Measurements from ENCODE around the gene POLE2. TPM values are rescaled to one million over a fixed set of nuclear protein-coding genes. Genes with fewer than 3 reads are reported as not detected.

Gene POLE2
- total and polyA plus RNA-seq, 2 of the 4 experiments (the other 2 are of a cell fraction), result 12.2 to 12.3 TPM

GRCh38 chr14:49633640-49634546 lies 54.1 kb downstream of the POLE2 start:
- H2BK15ac ChIP-seq (ENCODE audit: low read depth, low read length), result no peak overlapping the region; the same call in 2 of the 3 replicates
- peak overlapping the region; percentile 32 for H3K18ac ChIP-seq (ENCODE audit: low read depth, low read length)
- no TSS peak for BruUV-seq (replicated peaks)
- H3K4me3 ChIP-seq (ENCODE audit: insufficient read depth, low read depth, low read length), result peak overlapping the region; percentile 82
- peak overlapping the region; percentile 88 for H2BK120ac ChIP-seq (ENCODE audit: low read depth, low read length)
- in situ Hi-C loops (cut with MboI; ENCODE audit: low sequenced_read_pairs), result no loop called here
- peak overlapping the region; percentile 93 for H2BK5ac ChIP-seq (ENCODE audit: low read depth, low read length, poor library complexity, severe bottlenecking)
- H3K79me1 ChIP-seq (ENCODE audit: low read depth in 1 of 2, low read length in 2 of 2), result peaks cover 5 to 51% of the 10 kb centered on the region in 2 experiments
- peak overlapping the region; percentile 82 for H3K9ac ChIP-seq (ENCODE audit: low read depth, low read length)
- H4K20me1 ChIP-seq (ENCODE audit: insufficient read depth, low read length), result peaks cover 18% of the 10 kb centered on the region
- peak overlapping the region; percentile 56 for H4K5ac ChIP-seq (ENCODE audit: low read depth, low read length)
- H3K23ac ChIP-seq (ENCODE audit: low read depth, low read length), result peak overlapping the region; percentile 99; the same call in 1 of the 2 replicates
- DNase-seq (peak; percentile 95), ATAC-seq (ENCODE audit: low read depth) (peak; percentile 91)
- peaks cover 3% of the 10 kb centered on the region; the same call in 1 of the 2 replicates for H3K36me3 ChIP-seq (ENCODE audit: control insufficient read depth, insufficient read depth, low read length)
- peak overlapping the region; percentile 96 for H3K4ac ChIP-seq (ENCODE audit: low read depth, low read length)
- intact Hi-C loops (cut with micrococcal nuclease), result loop anchor here (1.0 to 5.0 kb wide), 5 partner anchors 58 to 218 kb away; partner anchors contain the start of genes KLHDC1 and NEMF
- H3K4me1 ChIP-seq (ENCODE audit: control insufficient read depth, insufficient read depth, low read length), result no peaks in the 10 kb centered on the region
- no peak overlapping the region for H2AK5ac ChIP-seq (ENCODE audit: low read depth, low read length)
- CTCF ChIA-PET, result interaction anchor here (0.6 to 1.4 kb wide), 9 partner anchors 9 to 471 kb away, joined by 3 to 5 read pairs (median 3); partner anchors contain the start of genes MGAT2, NEMF and RPL36AL
- H2AFZ ChIP-seq (replicated peaks; ENCODE audit: low read length, poor library complexity), result peak overlapping the region; percentile 99
- H2AK9ac ChIP-seq (replicated peaks; ENCODE audit: low read depth, low read length, poor library complexity), result peak overlapping the region; percentile 87
- H3K27me3 ChIP-seq (ENCODE audit: control insufficient read depth, insufficient read depth, low read length), result no peaks in the 10 kb centered on the region
- H3K9me1 ChIP-seq (ENCODE audit: insufficient read depth, low read length), result peaks cover 3% of the 10 kb centered on the region; the same call in 1 of the 2 replicates
- H4K91ac ChIP-seq (ENCODE audit: insufficient read depth, low read depth, low read length), result peak overlapping the region; percentile 89
- no peak overlapping the region for H2BK20ac ChIP-seq (ENCODE audit: low read depth, low read length)
- H3K56ac ChIP-seq (ENCODE audit: extremely low read depth, insufficient read depth, low read length), result peak overlapping the region; percentile 87
- POLR2A ChIA-PET (ENCODE audit: unreplicated experiment), result interaction anchor here (1.7 kb wide), 1 partner anchor 135 kb away, joined by 5 read pairs; no protein-coding TSS in a partner anchor
- peak overlapping the region; percentile 94 for H3K4me2 ChIP-seq (ENCODE audit: low read depth, low read length)
- no peaks in the 10 kb centered on the region for H3K9me3 ChIP-seq (ENCODE audit: control insufficient read depth, insufficient read depth, low read length)
- dilution Hi-C loops (cut with HindIII; ENCODE audit: low sequenced_read_pairs, unreplicated experiment), result no loop called here
- H4K8ac ChIP-seq (ENCODE audit: low read depth in 2 of 2, low read length in 2 of 2), result peak overlapping the region; percentile 73 to 95
- peak overlapping the region; percentile 95 for H3K14ac ChIP-seq (replicated peaks; ENCODE audit: low read depth, low read length)
- 0% methylated on average over 65 of the region's 101 CpGs; no CpG with 5 or more reads in 1 of the 2 experiments for WGBS, 2 experiments (ENCODE audit: extremely low coverage in 2 of 2, insufficient read length in 1 of 2)
- H3K27ac ChIP-seq (ENCODE audit: insufficient read depth, low read length), result peak overlapping the region; percentile 92
- TF ChIP-seq, protein P1, sequence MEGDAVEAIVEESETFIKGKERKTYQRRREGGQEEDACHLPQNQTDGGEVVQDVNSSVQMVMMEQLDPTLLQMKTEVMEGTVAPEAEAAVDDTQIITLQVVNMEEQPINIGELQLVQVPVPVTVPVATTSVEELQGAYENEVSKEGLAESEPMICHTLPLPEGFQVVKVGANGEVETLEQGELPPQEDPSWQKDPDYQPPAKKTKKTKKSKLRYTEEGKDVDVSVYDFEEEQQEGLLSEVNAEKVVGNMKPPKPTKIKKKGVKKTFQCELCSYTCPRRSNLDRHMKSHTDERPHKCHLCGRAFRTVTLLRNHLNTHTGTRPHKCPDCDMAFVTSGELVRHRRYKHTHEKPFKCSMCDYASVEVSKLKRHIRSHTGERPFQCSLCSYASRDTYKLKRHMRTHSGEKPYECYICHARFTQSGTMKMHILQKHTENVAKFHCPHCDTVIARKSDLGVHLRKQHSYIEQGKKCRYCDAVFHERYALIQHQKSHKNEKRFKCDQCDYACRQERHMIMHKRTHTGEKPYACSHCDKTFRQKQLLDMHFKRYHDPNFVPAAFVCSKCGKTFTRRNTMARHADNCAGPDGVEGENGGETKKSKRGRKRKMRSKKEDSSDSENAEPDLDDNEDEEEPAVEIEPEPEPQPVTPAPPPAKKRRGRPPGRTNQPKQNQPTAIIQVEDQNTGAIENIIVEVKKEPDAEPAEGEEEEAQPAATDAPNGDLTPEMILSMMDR (conservative IDR thresholded peaks at IDR 0.05; ENCODE audit: low read depth, low read length), result peak; percentile 91
- peak; percentile 66 for TF ChIP-seq MXI1 (IDR thresholded peaks at IDR 0.05; ENCODE audit: borderline replicate concordance, low read depth, low read length)
- TF ChIP-seq SMC3 (IDR thresholded peaks at IDR 0.05; ENCODE audit: low read depth, low read length), result peak; percentile 56
- no peak for TF ChIP-seq ELK1 (IDR thresholded peaks at IDR 0.05; ENCODE audit: borderline replicate concordance, low read depth, low read length)
- peak; percentile 69; the same call in 1 of the 2 replicates for TF ChIP-seq POLR2A (IDR thresholded peaks at IDR 0.05; ENCODE audit: low read depth, low read length)
- TF ChIP-seq CEBPB (IDR thresholded peaks at IDR 0.05; ENCODE audit: low read depth, low read length), result no peak
- peak; percentile 84 for TF ChIP-seq RAD21 (IDR thresholded peaks at IDR 0.05; ENCODE audit: low read length)
- TF ChIP-seq, protein P2, sequence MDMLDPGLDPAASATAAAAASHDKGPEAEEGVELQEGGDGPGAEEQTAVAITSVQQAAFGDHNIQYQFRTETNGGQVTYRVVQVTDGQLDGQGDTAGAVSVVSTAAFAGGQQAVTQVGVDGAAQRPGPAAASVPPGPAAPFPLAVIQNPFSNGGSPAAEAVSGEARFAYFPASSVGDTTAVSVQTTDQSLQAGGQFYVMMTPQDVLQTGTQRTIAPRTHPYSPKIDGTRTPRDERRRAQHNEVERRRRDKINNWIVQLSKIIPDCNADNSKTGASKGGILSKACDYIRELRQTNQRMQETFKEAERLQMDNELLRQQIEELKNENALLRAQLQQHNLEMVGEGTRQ (IDR thresholded peaks at IDR 0.05; ENCODE audit: low read depth, low read length), result peak; percentile 63
- TF ChIP-seq FOS (IDR thresholded peaks at IDR 0.05; ENCODE audit: low read depth, low read length), result no peak
- TF ChIP-seq BHLHE40 (IDR thresholded peaks at IDR 0.05; ENCODE audit: low read depth, low read length), result peak; percentile 40; the same call in 1 of the 2 replicates
- TF ChIP-seq RCOR1 (IDR thresholded peaks at IDR 0.05; ENCODE audit: insufficient replicate concordance, low read length), result no peak
- no peak for TF ChIP-seq MAFK (IDR thresholded peaks at IDR 0.05; ENCODE audit: low read depth, low read length)
- TF ChIP-seq NFE2L2 (IDR thresholded peaks at IDR 0.05; ENCODE audit: low read depth, low read length), result no peak

Data from IMR-90 (cell line).